HepG2 (cell line): Measurements from ENCODE around the gene SLCO1B3.

ENCODE experiments used
- MAX ChIP-seq: IDR thresholded peaks from 2 replicates; pipeline ENCODE4 v1.6.1; 2012; ENCODE audit warnings: inconsistent platforms
- MIXL1 ChIP-seq: IDR thresholded peaks from 2 replicates; pipeline ENCODE4 v1.6.1; 2016
- MYC ChIP-seq: sonication (generic); formaldehyde crosslinking; IDR thresholded peaks from 2 replicates; pipeline ENCODE4 v1.9.0; 2021; ENCODE audit warnings: missing genetic modification reagents, borderline replicate concordance
- ZKSCAN8 ChIP-seq: IDR thresholded peaks from 2 replicates; pipeline ENCODE4 v1.6.1; 2016; ENCODE audit warnings: borderline replicate concordance, missing genetic modification reagents, missing compliant biosample characterization
- ZNF10 ChIP-seq: sonication (generic); formaldehyde crosslinking; IDR thresholded peaks from 2 replicates; pipeline ENCODE4 v1.4.0; 2020; ENCODE audit warnings: mild to moderate bottlenecking, low read depth, missing genetic modification reagents, borderline replicate concordance
- TF ChIP-seq, protein P1 (sequence below), 2 experiments: fragments of 450-650 bp in 1 of 2; sonication (generic) in 1 of 2; formaldehyde crosslinking; IDR thresholded peaks; 2 replicates each; pipeline versions ENCODE4 v1.5.0 to v1.8.0; 2020 to 2022; ENCODE audit warnings: mild to moderate bottlenecking in 1 of 2, missing genetic modification reagents in 1 of 2
- TF ChIP-seq, protein P2 (sequence below): sonication (generic); formaldehyde crosslinking; IDR thresholded peaks from 2 replicates; pipeline ENCODE4 v1.5.0; 2020; ENCODE audit warnings: mild to moderate bottlenecking, missing genetic modification reagents, moderate library complexity

GRCh38 chr12:20822415-20822814 lies 11.9 kb downstream of the SLCO1B3 start:
- TF ChIP-seq ZKSCAN8 (CRISPR knock-in tag): no peak
- no peak for TF ChIP-seq MIXL1 (CRISPR knock-in tag)
- TF ChIP-seq MAX: no peak
- TF ChIP-seq, protein P1, sequence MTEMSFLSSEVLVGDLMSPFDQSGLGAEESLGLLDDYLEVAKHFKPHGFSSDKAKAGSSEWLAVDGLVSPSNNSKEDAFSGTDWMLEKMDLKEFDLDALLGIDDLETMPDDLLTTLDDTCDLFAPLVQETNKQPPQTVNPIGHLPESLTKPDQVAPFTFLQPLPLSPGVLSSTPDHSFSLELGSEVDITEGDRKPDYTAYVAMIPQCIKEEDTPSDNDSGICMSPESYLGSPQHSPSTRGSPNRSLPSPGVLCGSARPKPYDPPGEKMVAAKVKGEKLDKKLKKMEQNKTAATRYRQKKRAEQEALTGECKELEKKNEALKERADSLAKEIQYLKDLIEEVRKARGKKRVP (CRISPR knock-in tag; IDR thresholded peaks at IDR 0.05): no peak
- no peak for TF ChIP-seq ZNF10 (CRISPR knock-in tag)
- no peak for TF ChIP-seq MYC (CRISPR knock-in tag)
- TF ChIP-seq, protein P2, sequence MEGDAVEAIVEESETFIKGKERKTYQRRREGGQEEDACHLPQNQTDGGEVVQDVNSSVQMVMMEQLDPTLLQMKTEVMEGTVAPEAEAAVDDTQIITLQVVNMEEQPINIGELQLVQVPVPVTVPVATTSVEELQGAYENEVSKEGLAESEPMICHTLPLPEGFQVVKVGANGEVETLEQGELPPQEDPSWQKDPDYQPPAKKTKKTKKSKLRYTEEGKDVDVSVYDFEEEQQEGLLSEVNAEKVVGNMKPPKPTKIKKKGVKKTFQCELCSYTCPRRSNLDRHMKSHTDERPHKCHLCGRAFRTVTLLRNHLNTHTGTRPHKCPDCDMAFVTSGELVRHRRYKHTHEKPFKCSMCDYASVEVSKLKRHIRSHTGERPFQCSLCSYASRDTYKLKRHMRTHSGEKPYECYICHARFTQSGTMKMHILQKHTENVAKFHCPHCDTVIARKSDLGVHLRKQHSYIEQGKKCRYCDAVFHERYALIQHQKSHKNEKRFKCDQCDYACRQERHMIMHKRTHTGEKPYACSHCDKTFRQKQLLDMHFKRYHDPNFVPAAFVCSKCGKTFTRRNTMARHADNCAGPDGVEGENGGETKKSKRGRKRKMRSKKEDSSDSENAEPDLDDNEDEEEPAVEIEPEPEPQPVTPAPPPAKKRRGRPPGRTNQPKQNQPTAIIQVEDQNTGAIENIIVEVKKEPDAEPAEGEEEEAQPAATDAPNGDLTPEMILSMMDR (CRISPR knock-in tag): no peak
